Endothelial cell of umbilical vein (primary cell): ENCODE measurements around the gene ISL2. TPM values are rescaled to one million over a fixed set of nuclear protein-coding genes. Genes with fewer than 3 reads are reported as not detected.
A peak's percentile ranks its signal among the peaks of the same experiment; 100 is the strongest.

ENCODE experiments used
- BruUV-seq: library from RNA; stranded (reverse); fragments of 400-500 nt; replicated peaks from 2 replicates; lab custom pipeline; 2021; lab: Mats Ljungman, UMichigan
- CTCF ChIA-PET: fragments of 300-600, 350-600 bp; sonication (Branson Sonifier 250); formaldehyde crosslinking; loops from one replicate; lab custom pipeline; 2021; ENCODE audit warnings: antibody characterized with exemption, inconsistent platforms; lab: Charles Lee
- POLR2A ChIA-PET: fragments of 300-600, 350-600 bp; sonication (Branson Sonifier 250); formaldehyde crosslinking; loops from one replicate; lab custom pipeline; 2021; ENCODE audit warnings: antibody characterized with exemption, inconsistent platforms; lab: Charles Lee
- DNase-seq: peaks from one replicate; pipeline ENCODE4 v3.0.0-alpha.2; 2011; ENCODE audit warnings: low read depth, low spot score
- FAIRE-seq: peaks from 2 replicates; lab custom pipeline; 2011; peaks lifted over from hg19 to GRCh38; lab: Jason Lieb, UNC
- H2AFZ ChIP-seq: 2 replicates; pipeline ENCODE4 v1.6.0; 2012; ENCODE audit warnings: low read depth, low read length, control low read depth, inconsistent platforms
- H3K27ac ChIP-seq: 2 replicates; pipeline ENCODE4 v1.5.1; 2011; ENCODE audit warnings: low read depth, mild to moderate bottlenecking, control low read depth, low read length, moderate library complexity; ENCODE audit not compliant: insufficient read depth
- H3K27me3 ChIP-seq, 2 experiments: 2 replicates each; pipeline versions ENCODE4 v1.6.0 to v1.6.1; 2011; ENCODE audit warnings: low read length in 2 of 2, mixed read lengths in 1 of 2; ENCODE audit not compliant: control insufficient read depth in 2 of 2, insufficient read depth in 2 of 2
- H3K36me3 ChIP-seq, 2 experiments: 2 replicates in 1 of 2; 3 replicates in 1 of 2; pipeline ENCODE4 v1.5.1; 2011; ENCODE audit warnings: low read length in 2 of 2, mild to moderate bottlenecking in 1 of 2, moderate library complexity in 1 of 2; ENCODE audit not compliant: control insufficient read depth in 2 of 2, insufficient read depth in 2 of 2; ENCODE audit errors: extremely low read depth in 1 of 2
- H3K4me1 ChIP-seq: 3 replicates; pipeline ENCODE4 v1.5.1; 2011; ENCODE audit warnings: mild to moderate bottlenecking, low read length; ENCODE audit not compliant: control insufficient read depth, insufficient read depth; ENCODE audit errors: extremely low read depth
- H3K4me2 ChIP-seq: 2 replicates; pipeline ENCODE4 v1.6.1; 2011; ENCODE audit warnings: low read length, control low read depth, mixed read lengths; ENCODE audit not compliant: insufficient read depth
- H3K4me3 ChIP-seq, 3 experiments: fragments of 200-600 bp in 1 of 3; sonication (generic), shearing (Covaris generic) in 1 of 3; replicated peaks in 1 of 3; 2 replicates each; pipeline ENCODE4 v1.5.1; 2011 to 2016; ENCODE audit warnings: control low read depth in 3 of 3, low read length in 3 of 3, mild to moderate bottlenecking in 2 of 3, inconsistent platforms in 1 of 3, low read depth in 1 of 3, moderate library complexity in 1 of 3; ENCODE audit not compliant: insufficient read depth in 1 of 3
- H3K79me2 ChIP-seq: 2 replicates; pipeline ENCODE4 v1.6.0; 2012; ENCODE audit warnings: low read length, inconsistent platforms; ENCODE audit not compliant: control insufficient read depth, insufficient read depth
- H3K9ac ChIP-seq: replicated peaks from 2 replicates; pipeline ENCODE3; 2011; ENCODE audit warnings: low read length, control low read depth; ENCODE audit not compliant: insufficient read depth; ENCODE audit errors: extremely low read depth
- H3K9me1 ChIP-seq: replicated peaks from 3 replicates; pipeline ENCODE4 v1.6.0; 2011; ENCODE audit warnings: mild to moderate bottlenecking, low read length; ENCODE audit not compliant: control insufficient read depth, insufficient read depth; ENCODE audit errors: extremely low read depth
- H3K9me3 ChIP-seq: replicated peaks from 2 replicates; pipeline ENCODE4 v1.5.1; 2012; ENCODE audit warnings: low read length, inconsistent platforms; ENCODE audit not compliant: control insufficient read depth, insufficient read depth
- H4K20me1 ChIP-seq: replicated peaks from 2 replicates; pipeline ENCODE3; 2011; ENCODE audit warnings: mild to moderate bottlenecking, low read length; ENCODE audit not compliant: control insufficient read depth, insufficient read depth; ENCODE audit errors: extremely low read depth
- EZH2 ChIP-seq: IDR thresholded peaks from 2 replicates; pipeline ENCODE4 v1.6.1; 2012; ENCODE audit warnings: borderline replicate concordance, low read depth, mild to moderate bottlenecking, moderate library complexity, low read length, inconsistent platforms; ENCODE audit not compliant: severe bottlenecking
- FOS ChIP-seq: IDR thresholded peaks from 2 replicates; pipeline ENCODE4 v1.6.1; 2011; ENCODE audit warnings: mild to moderate bottlenecking, low read length, moderate library complexity, borderline replicate concordance; ENCODE audit not compliant: insufficient read depth
- GATA2 ChIP-seq: IDR thresholded peaks from 2 replicates; pipeline ENCODE4 v1.7.0; 2011; ENCODE audit warnings: low read depth, mild to moderate bottlenecking, moderate library complexity, mixed read lengths, low read length; ENCODE audit not compliant: insufficient read length, insufficient read depth
- JUN ChIP-seq: IDR thresholded peaks from 2 replicates; pipeline ENCODE4 v1.6.1; 2011; ENCODE audit warnings: borderline replicate concordance, low read depth; ENCODE audit not compliant: insufficient read length, insufficient read depth
- MYC ChIP-seq: IDR thresholded peaks from one replicate; pipeline ENCODE4 v1.6.1; 2011; ENCODE audit warnings: mild to moderate bottlenecking, low read depth, low read length
- POLR2A ChIP-seq: IDR thresholded peaks from 2 replicates; pipeline ENCODE4 v1.6.1; 2012; ENCODE audit warnings: low read depth, mild to moderate bottlenecking, control low read depth, low read length
- POLR2AphosphoS5 ChIP-seq: IDR thresholded peaks from 2 replicates; pipeline ENCODE4 v1.6.1; 2012; ENCODE audit warnings: low read depth, mild to moderate bottlenecking, control low read depth, low read length, moderate library complexity; ENCODE audit not compliant: insufficient read depth
- dilution Hi-C: fragments of 300-500 bp; cut with MboI; formaldehyde crosslinking; loops from one replicate; pipeline ENCODE4 v1.15.0; 2019; ENCODE audit warnings: low sequenced_read_pairs; ENCODE audit not compliant: extremely low pct_ligation_motif_present
- intact Hi-C: fragments of 100-400 bp; cut with micrococcal nuclease; formaldehyde crosslinking; loops from one replicate; pipeline ENCODE4 v1.10.0; 2022
- polyA plus RNA-seq, 4 experiments: library from polyadenylated mRNA; depleted of rRNA in 3 of 4; stranded (reverse) in 3 of 4; unstranded in 1 of 4; fragments of >200 nt; gene quantifications; 2 replicates each; pipeline versions ENCODE4 v1.2.1 to v1.2.3, GENCODE V29; 2011 to 2012; ENCODE audit warnings: missing spikeins in 1 of 4
- total RNA-seq: library from RNA; stranded (reverse); gene quantifications from 2 replicates; pipeline ENCODE4 v1.2.3, GENCODE V29; 2021
- TF ChIP-seq, protein P1 (sequence below): IDR thresholded peaks from 2 replicates; pipeline ENCODE4 v1.6.1; 2011; ENCODE audit not compliant: insufficient read depth, insufficient read length
- TF ChIP-seq, protein P2 (sequence below), 2 donors: IDR thresholded peaks; 1 replicate in 1 of 2; 2 replicates in 1 of 2; pipeline ENCODE4 v1.5.1; 2011; ENCODE audit warnings: low read length in 2 of 2, mild to moderate bottlenecking in 2 of 2, moderate library complexity in 2 of 2, control low read depth in 1 of 2, inconsistent platforms in 1 of 2, low read depth in 1 of 2; ENCODE audit not compliant: insufficient read depth in 1 of 2; ENCODE audit errors: extremely low read depth in 1 of 2

The ISL2 gene
- total and polyA plus RNA-seq, 2 donors (not counting 3 experiments of a cell fraction or from before 2014, with no cell fraction given), result 0.10 TPM; not detected in 1

DNA sequence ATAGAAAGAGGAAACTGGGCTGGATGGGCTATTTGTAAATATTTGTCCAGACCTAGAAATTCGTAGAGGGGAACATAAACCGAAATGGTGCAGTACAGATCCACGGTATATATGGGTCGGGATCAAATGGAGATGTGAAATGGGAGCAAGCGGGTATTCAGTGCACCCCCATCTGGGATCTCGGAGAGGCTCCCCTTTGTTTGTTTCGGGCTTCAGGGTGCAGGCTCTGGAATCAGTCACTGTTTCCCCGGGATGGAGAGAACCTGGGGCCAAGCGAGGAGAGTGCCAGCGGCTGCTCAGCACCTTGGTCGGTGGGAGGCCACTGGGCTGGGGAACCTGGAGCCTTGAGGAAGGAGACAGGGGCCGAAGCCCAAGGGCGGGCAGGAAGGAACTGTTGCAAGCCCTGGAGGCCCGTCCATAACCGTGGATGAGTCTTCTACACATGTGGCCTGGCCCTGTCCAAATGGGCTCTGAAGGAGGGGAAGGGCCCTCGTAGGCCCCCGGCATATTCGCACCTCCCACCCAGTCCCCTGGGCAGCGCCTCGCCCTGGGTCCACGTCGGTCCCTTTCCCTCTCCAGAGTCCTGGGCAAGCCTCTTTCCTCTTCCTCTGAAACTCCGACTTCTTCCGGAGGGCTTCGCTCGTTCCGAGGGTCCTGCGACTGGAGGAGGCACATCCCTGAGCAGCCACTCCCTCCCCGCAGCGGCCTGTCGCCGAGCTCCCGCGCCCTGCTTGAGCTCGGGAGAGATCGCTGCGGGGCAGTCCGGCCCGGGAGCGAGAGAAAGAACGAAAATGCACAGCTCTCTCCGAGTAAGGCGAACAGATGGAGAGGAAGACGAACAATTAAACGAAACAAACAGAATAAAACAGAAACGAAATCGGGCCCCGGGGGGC lies 3.0 kb downstream of the ISL2 start:
- dilution Hi-C loops, result no loop called here

DNA sequence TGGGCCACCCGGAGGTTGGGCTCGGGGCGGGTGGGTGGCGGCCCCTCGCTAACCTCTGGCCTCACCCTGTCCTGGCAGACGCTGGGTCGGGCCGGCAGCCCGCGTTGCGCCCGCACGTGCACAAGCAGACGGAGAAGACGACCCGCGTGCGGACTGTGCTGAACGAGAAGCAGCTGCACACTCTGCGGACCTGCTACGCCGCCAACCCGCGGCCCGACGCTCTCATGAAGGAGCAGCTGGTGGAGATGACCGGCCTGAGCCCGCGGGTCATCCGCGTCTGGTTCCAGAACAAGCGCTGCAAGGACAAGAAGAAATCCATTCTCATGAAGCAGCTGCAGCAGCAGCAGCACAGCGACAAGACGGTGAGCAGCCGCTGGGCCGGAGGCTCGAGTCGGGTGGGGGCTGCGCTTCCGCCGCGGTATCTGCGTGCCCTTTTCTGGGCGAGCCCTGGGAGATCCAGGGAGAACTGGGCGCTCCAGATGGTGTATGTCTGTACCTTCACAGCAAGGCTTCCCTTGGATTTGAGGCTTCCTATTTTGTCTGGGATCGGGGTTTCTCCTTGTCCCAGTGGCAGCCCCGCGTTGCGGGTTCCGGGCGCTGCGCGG lies 3.7 kb downstream of the ISL2 start:
- Histone ChIP-seq H4K20me1 (no peaks in the 10 kb centered on the region), H3K79me2 (no peaks in the 10 kb centered on the region), H2AFZ (peak overlapping the region; percentile 7), H3K36me3 (no peaks in the 10 kb centered on the region), H3K27ac (no peak overlapping the region), H3K27me3 (peaks cover 83 to 100% of the 10 kb centered on the region in 2 experiments), H3K4me3 (no peak overlapping the region), H3K4me1 (peaks cover 23% of the 10 kb centered on the region), H3K9me1 (no peaks in the 10 kb centered on the region), H3K9me3 (no peaks in the 10 kb centered on the region), H3K4me2 (peak overlapping the region; percentile 8), H3K9ac (no peak overlapping the region)
- peak; percentile 67 for DNase-seq
- FAIRE-seq, result peak; percentile 4
- intact Hi-C loops, result loop anchor here (1.0 to 10.0 kb wide), 2 partner anchors 29 to 525 kb away; partner anchors contain the start of gene ETFA
- BruUV-seq, result no TSS peak
- TF ChIP-seq GATA2, result no peak
- TF ChIP-seq, protein P1, sequence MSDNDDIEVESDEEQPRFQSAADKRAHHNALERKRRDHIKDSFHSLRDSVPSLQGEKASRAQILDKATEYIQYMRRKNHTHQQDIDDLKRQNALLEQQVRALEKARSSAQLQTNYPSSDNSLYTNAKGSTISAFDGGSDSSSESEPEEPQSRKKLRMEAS, result no peak
- TF ChIP-seq POLR2AphosphoS5, result peak; percentile 11
- no peak for TF ChIP-seq MYC
- TF ChIP-seq EZH2, result peak; percentile 100
- TF ChIP-seq, protein P2, sequence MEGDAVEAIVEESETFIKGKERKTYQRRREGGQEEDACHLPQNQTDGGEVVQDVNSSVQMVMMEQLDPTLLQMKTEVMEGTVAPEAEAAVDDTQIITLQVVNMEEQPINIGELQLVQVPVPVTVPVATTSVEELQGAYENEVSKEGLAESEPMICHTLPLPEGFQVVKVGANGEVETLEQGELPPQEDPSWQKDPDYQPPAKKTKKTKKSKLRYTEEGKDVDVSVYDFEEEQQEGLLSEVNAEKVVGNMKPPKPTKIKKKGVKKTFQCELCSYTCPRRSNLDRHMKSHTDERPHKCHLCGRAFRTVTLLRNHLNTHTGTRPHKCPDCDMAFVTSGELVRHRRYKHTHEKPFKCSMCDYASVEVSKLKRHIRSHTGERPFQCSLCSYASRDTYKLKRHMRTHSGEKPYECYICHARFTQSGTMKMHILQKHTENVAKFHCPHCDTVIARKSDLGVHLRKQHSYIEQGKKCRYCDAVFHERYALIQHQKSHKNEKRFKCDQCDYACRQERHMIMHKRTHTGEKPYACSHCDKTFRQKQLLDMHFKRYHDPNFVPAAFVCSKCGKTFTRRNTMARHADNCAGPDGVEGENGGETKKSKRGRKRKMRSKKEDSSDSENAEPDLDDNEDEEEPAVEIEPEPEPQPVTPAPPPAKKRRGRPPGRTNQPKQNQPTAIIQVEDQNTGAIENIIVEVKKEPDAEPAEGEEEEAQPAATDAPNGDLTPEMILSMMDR (IDR thresholded peaks at IDR 0.05; ENCODE audit: extremely low read depth in 1 of 2, insufficient read depth in 1 of 2, low read depth in 1 of 2, low read length in 2 of 2), result no peak
- TF ChIP-seq POLR2A, result no peak
- TF ChIP-seq FOS, result no peak
- TF ChIP-seq JUN, result no peak
- POLR2A ChIA-PET, result interaction anchor here (0.6 to 0.7 kb wide), 2 partner anchors 27 to 154 kb away, joined by 3 to 5 read pairs; no protein-coding TSS in a partner anchor
- dilution Hi-C loops, result no loop called here
- CTCF ChIA-PET, result interaction anchor here (1.1 to 1.6 kb wide), 2 partner anchors 149 to 502 kb away, joined by 3 to 4 read pairs; no protein-coding TSS in a partner anchor

More for the DNA sequence above, 3.0 kb downstream of the ISL2 start:
- H3K36me3 ChIP-seq, result no peaks in the 10 kb centered on the region
- H2AFZ ChIP-seq, result no peak overlapping the region
- H3K4me3 ChIP-seq, result peak overlapping the region in 1 of 3 experiments; percentile 20
- H3K9me3 ChIP-seq, result no peaks in the 10 kb centered on the region
- no peak overlapping the region for H3K9ac ChIP-seq
- ChIA-PET CTCF (interaction anchor here (1.1 to 1.6 kb wide), 2 partner anchors 149 to 503 kb away, joined by 3 to 4 read pairs; no protein-coding TSS in a partner anchor), POLR2A (interaction anchor here (0.6 to 0.7 kb wide), 2 partner anchors 26 to 154 kb away, joined by 3 to 5 read pairs; no protein-coding TSS in a partner anchor)
- H3K79me2 ChIP-seq, result no peaks in the 10 kb centered on the region
- peaks cover 24% of the 10 kb centered on the region for H3K4me1 ChIP-seq
- DNase-seq, result peak; percentile 62
- no TSS peak for BruUV-seq
- TF ChIP-seq FOS, result no peak
- TF ChIP-seq POLR2AphosphoS5, result peak; percentile 22
- TF ChIP-seq POLR2A, result no peak
- TF ChIP-seq GATA2, result no peak
- peak overlapping the region; percentile 8 for H3K4me2 ChIP-seq
- H3K27ac ChIP-seq, result no peak overlapping the region
- no peaks in the 10 kb centered on the region for H4K20me1 ChIP-seq
- intact Hi-C loops, result loop anchor here (1.0 to 10.0 kb wide), 2 partner anchors 28 to 525 kb away; partner anchors contain the start of gene ETFA
- peaks cover 77 to 100% of the 10 kb centered on the region in 2 experiments for H3K27me3 ChIP-seq
- no peaks in the 10 kb centered on the region for H3K9me1 ChIP-seq
- no peak for FAIRE-seq
